Sigmoid colon (tissue), 4 donors: Measurements from ENCODE around the gene SLC16A1.

Experiments used
- POLR2A ChIP-seq, 2 donors: fragments of 450-650 bp; IDR thresholded peaks; one replicate each; pipeline ENCODE4 v1.6.1; 2016; ENCODE audit warnings: antibody characterized with exemption in 2 of 2, mild to moderate bottlenecking in 2 of 2, moderate library complexity in 2 of 2
- POLR2AphosphoS5 ChIP-seq, 4 donors: sonication (generic); formaldehyde crosslinking; IDR thresholded peaks; one replicate each; pipeline ENCODE4 v1.6.1; 2017; ENCODE audit warnings: antibody characterized with exemption in 4 of 4
- TF ChIP-seq, protein P1 (sequence below), 4 experiments: fragments of 450-650 bp in 3 of 4; fragments of 200-600 bp in 1 of 4; IDR thresholded peaks; one replicate each; pipeline ENCODE4 v1.5.1; 2016 to 2019; ENCODE audit warnings: antibody characterized with exemption in 4 of 4, mild to moderate bottlenecking in 3 of 4, moderate library complexity in 2 of 4

DNA sequence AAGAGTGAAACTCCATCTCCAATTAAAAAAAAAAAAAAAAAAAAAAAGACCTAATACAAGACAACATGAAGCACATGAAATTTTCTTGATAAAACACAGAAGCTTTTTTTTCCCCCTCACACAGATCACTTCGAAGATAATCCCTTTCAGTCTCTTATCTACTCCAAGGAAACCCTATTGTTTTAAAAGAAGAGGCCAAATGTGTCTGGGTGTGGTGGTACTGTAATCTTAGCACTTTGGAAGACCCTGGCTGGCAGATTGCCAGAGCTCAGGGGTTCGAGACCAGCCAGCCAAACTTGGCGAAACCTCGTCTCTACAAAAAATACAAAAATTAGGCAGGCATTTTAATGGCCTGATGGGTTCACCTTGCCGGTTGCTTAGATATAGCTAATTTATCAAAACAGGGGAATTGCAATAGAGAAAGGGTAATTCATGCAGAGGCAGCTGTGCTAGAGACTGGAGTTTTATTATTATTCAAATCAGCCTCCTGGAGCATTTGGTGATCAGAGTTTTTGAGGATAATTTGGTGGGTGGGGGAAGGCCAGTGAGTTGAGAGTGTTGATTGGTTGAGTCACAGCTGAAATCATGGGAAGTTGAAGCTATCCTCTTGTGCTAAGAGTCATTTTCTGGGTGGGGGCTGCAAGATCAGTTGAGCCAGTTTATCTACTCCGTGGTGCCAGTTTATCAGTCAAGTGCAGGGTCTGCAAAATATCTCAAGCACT, 62.5 kb downstream of the SLC16A1 start:
- TF ChIP-seq POLR2A (IDR thresholded peaks at IDR 0.05) = no peak
- TF ChIP-seq, protein P1, sequence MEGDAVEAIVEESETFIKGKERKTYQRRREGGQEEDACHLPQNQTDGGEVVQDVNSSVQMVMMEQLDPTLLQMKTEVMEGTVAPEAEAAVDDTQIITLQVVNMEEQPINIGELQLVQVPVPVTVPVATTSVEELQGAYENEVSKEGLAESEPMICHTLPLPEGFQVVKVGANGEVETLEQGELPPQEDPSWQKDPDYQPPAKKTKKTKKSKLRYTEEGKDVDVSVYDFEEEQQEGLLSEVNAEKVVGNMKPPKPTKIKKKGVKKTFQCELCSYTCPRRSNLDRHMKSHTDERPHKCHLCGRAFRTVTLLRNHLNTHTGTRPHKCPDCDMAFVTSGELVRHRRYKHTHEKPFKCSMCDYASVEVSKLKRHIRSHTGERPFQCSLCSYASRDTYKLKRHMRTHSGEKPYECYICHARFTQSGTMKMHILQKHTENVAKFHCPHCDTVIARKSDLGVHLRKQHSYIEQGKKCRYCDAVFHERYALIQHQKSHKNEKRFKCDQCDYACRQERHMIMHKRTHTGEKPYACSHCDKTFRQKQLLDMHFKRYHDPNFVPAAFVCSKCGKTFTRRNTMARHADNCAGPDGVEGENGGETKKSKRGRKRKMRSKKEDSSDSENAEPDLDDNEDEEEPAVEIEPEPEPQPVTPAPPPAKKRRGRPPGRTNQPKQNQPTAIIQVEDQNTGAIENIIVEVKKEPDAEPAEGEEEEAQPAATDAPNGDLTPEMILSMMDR (IDR thresholded peaks at IDR 0.05) = no peak
- TF ChIP-seq POLR2AphosphoS5 (IDR thresholded peaks at IDR 0.05) = no peak
